Activated naive CD8-positive, alpha-beta T cell treated with anti-CD3 and anti-CD28 coated beads, Interleukin-2, amount 10 ng/mL, durations not matched to agents 7 days and 5 days (primary cell): ENCODE measurements around the gene TM4SF20. TPM values are rescaled to one million over a fixed set of nuclear protein-coding genes. Genes with fewer than 3 reads are reported as not detected.
"Not testable (repeated sequence)": the region's sequence is repeated elsewhere in the genome, so short reads cannot be mapped to it uniquely, and the experiment has no call there.

Source experiments
- ATAC-seq: fragments of 150-1000 bp; cut with Tn5 transposase; one replicate; pipeline ENCODE4 v1.10.0; 2021; ENCODE audit warnings: low read depth, moderate library complexity
- POLR2A ChIA-PET: fragments of 350-600 bp; sonication (Branson Sonifier 250); formaldehyde crosslinking; loops from one replicate; lab custom pipeline; 2021; ENCODE audit warnings: antibody characterized with exemption; lab: Charles Lee
- DNase-seq: peaks from one replicate; pipeline ENCODE4 v3.0.0; 2021
- H3K27ac Mint-ChIP-seq: one replicate; pipeline ENCODE4 v1.8.0; 2022; ENCODE audit warnings: mild to moderate bottlenecking, mixed read lengths
- H3K27me3 Mint-ChIP-seq: one replicate; pipeline ENCODE4 v1.8.0; 2022; ENCODE audit warnings: mild to moderate bottlenecking, moderate library complexity, mixed read lengths
- H3K36me3 Mint-ChIP-seq: one replicate; pipeline ENCODE4 v1.8.0; 2021; ENCODE audit warnings: mild to moderate bottlenecking, mixed read lengths
- H3K4me1 Mint-ChIP-seq: one replicate; pipeline ENCODE4 v1.8.0; 2021; ENCODE audit warnings: mixed read lengths
- H3K4me3 Mint-ChIP-seq: one replicate; pipeline ENCODE4 v1.8.0; 2022; ENCODE audit warnings: mild to moderate bottlenecking, moderate library complexity, mixed read lengths
- H3K9me3 Mint-ChIP-seq: one replicate; pipeline ENCODE4 v1.8.0; 2021; ENCODE audit warnings: mixed read lengths
- total RNA-seq, 2 experiments: library from RNA; stranded (reverse); gene quantifications; one replicate each; pipeline ENCODE4 v1.2.3, GENCODE V29; 2021

TM4SF20 gene
- total RNA-seq, 2 experiments from 2014 or later = not detected

DNA sequence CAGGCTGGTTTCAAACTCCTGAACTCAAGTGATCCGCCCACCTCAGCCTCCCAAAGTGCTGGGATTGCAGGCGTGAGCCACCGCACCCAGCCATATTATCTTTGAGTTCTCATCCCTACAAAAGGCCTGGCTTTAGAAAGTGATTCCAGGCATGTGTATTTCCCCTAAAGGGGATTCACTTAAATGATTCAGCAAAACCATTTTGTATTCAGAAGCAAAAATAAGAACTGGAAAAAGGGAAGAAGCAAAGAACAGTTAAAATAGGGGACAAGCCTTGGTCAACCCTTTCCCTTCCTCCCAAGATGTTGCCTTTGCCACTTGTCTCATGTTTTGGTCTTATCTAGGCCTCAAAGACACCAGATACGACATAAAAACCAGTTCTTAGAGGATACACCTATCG is 10.5 kb downstream of the TM4SF20 start:
- POLR2A ChIA-PET = no interaction called here
- Mint-ChIP-seq H3K27me3 (peaks cover 4% of the 10 kb centered on the region), H3K9me3 (no peaks in the 10 kb centered on the region), H3K27ac (no peak overlapping the region), H3K4me1 (peaks cover 3% of the 10 kb centered on the region), H3K4me3 (no peak overlapping the region), H3K36me3 (no peaks in the 10 kb centered on the region)
- ATAC-seq (no peak), DNase-seq (no peak)

DNA sequence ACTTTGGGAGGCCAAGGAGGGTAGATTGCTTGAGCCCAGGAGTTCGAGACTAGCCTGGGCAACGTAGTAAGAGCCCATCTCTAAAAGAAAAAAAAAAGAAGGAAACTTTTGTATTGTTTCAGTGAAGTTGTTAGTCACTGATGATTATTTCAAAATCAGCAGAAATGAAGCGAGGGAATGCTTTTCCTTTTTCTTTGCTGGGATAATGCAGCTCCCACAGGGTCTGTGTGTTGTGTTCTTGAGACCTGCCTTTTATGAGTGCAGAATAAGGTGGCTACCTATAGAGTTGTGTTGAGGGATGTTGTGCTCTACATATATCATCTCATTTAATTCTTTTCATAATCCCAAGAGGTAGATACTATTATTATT is 11.7 kb downstream of the TM4SF20 start:
- DNase-seq (no peak), ATAC-seq (no peak)
- H3K27ac Mint-ChIP-seq = no peak overlapping the region
- H3K36me3 Mint-ChIP-seq = no peaks in the 10 kb centered on the region
- H3K9me3 Mint-ChIP-seq = no peaks in the 10 kb centered on the region
- no peaks in the 10 kb centered on the region for H3K4me1 Mint-ChIP-seq
- no peak overlapping the region for H3K4me3 Mint-ChIP-seq
- POLR2A ChIA-PET = no interaction called here
- H3K27me3 Mint-ChIP-seq = peaks cover 4% of the 10 kb centered on the region

DNA sequence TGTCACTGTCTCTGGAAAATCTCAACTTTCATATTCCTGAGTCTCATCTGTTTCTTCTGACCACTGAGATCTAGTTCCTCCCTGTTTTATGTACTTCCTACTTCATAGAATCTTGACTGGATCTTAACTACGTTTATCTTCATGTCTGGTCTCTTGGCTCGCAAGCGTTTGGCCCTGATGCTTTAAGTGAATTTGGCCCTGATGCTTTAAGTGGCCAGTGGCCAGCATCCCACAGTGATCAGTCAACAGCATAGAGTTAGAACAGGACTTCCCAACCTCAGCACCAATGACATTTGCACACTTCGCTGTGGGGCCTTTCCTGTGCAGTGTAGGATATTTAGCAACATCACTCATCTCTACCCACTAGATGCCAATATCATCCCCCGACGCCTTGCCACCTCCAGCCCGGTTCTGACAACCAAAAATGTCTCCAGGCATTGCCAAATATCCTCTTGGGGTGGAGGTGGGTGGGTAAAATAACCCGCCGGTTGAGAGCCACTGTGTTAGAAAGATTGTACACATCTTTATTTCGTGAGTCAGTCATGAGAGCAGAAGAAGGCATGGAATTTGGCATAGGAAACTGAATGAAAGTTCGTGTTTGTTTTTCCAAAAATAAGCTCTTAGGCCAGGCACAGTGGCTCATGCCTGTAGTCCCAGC is 12.2 kb downstream of the TM4SF20 start:
- no peak for DNase-seq
- no peak for ATAC-seq
- Mint-ChIP-seq H3K27ac (no peak overlapping the region), H3K27me3 (peaks cover 4% of the 10 kb centered on the region), H3K4me1 (no peaks in the 10 kb centered on the region), H3K9me3 (no peaks in the 10 kb centered on the region), H3K36me3 (no peaks in the 10 kb centered on the region), H3K4me3 (no peak overlapping the region)
- POLR2A ChIA-PET = no interaction called here

DNA sequence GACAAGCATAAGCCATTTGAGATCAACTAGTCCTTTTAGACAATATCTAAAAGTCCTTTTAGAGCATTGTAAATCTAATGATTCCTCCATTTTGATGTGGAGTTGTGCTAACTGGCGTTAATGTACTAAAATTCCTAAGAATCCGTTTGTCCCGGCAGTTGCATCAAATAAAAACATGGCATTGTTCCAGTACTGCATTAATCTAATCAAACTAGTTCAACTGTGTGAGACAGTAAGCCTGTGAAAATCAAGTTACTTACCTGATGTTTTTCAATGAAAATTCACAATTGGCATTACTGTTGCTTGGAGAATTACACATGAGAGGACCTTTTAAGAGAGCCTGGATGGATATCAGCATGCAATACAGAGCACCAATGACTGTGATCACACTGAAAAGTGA is 13.3 kb downstream of the TM4SF20 start:
- POLR2A ChIA-PET = no interaction called here
- Mint-ChIP-seq H3K27me3 (peaks cover 4% of the 10 kb centered on the region), H3K36me3 (peaks cover 5% of the 10 kb centered on the region), H3K4me1 (no peaks in the 10 kb centered on the region), H3K27ac (no peak overlapping the region), H3K4me3 (no peak overlapping the region), H3K9me3 (no peaks in the 10 kb centered on the region)
- ATAC-seq (no peak), DNase-seq (no peak)

DNA sequence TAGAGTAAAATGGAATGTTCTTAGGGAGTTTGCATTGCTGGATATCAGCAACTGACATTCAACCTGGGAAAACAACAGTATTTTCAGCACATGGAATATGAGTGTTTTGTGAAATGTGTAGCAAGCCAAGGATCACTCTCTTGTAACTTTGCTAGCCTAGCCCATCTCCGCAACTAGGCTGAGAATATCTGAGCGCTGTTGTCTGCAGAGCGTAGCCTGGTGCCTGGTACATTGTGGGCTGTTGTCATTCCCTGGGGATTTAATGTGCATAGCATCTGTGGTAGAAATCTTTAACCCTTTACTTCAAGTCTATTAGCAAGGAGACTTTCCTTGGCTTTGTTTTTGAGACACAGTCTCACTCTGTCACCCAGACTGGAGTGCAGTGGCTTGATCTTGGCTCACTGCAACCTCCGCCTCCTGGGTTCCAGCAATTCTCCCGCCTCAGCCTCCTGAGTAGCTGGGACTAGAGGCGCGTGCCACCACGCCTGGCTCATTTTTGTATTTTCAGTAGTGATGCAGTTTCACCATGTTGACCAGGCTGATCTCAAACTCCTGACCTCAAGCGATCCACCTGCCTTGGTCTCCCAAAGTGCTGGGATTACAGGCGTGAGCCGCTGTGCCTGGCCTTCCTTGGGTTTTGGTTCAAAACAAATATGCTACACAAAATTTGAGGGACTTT is 14.4 kb downstream of the TM4SF20 start:
- H3K27me3 Mint-ChIP-seq, H3K4me1 Mint-ChIP-seq, H3K4me3 Mint-ChIP-seq, DNase-seq, ATAC-seq, H3K27ac Mint-ChIP-seq, POLR2A ChIA-PET, H3K9me3 Mint-ChIP-seq: not testable (repeated sequence)
- H3K36me3 Mint-ChIP-seq = peaks cover 10% of the 10 kb centered on the region

DNA sequence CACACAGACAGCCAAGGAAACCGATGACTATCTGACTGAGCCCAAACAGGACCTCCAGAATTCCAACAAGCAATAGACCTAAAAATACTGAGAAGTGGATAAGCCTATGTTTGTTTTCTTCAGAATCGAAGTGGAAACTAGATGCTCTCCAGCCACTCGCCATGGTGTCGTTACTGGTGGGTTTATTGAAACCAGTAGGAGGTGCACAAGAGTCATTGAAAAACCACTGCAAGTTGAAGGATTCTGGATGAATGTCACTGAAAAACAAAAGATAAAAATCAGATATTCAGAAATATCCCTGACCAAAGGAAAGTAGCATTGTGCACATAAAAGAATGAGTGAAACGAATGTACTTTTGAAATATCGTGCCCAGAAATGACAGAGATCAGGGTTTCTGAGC is 15.3 kb downstream of the TM4SF20 start:
- no peak for DNase-seq
- Mint-ChIP-seq H3K4me1 (no peaks in the 10 kb centered on the region), H3K4me3 (no peak overlapping the region), H3K9me3 (no peaks in the 10 kb centered on the region), H3K36me3 (peaks cover 14% of the 10 kb centered on the region), H3K27ac (no peak overlapping the region), H3K27me3 (no peaks in the 10 kb centered on the region)
- POLR2A ChIA-PET = no interaction called here
- no peak for ATAC-seq

DNA sequence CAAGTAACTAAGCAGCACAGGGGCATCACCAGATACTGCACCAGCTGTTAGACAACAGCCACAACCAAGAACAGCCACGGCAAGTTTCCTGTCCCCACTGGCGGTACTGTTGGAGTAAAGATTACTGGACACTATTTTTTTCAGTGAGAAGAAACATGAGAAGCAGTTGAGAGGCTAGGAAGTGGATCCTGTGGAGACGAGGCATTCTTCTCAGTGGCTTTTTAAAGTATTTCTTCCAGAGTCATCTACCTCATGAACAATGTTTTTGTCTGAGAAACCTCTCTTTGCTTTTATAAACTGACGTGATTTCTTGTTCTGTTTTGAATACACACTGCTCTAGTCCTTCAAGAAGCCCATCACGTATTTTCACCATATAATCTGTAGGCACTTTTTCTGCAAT is 18.8 kb downstream of the TM4SF20 start:
- Mint-ChIP-seq H3K4me3 (no peak overlapping the region), H3K36me3 (peaks cover 18% of the 10 kb centered on the region), H3K27ac (no peak overlapping the region), H3K9me3 (no peaks in the 10 kb centered on the region), H3K27me3 (no peaks in the 10 kb centered on the region), H3K4me1 (no peaks in the 10 kb centered on the region)
- POLR2A ChIA-PET = no interaction called here
- no peak for ATAC-seq
- no peak for DNase-seq

DNA sequence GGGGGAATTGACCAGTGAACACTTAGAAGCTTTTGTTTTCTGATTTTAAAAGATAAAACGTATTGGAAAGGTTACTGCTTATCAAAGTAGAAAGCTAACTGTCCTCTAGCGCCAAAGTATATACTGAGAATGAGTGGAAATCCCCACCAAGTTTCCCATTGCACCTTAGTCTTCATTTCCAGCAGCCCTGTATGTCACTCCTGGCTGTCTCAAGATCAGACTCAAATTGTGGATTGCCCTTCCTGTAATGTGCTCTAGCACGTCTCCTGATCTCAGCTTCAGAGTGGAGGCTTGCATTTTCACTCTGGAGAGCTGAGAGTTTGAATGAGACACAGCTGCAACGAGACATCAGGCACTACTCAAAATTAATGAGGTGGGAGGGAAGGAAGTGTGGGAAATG is 27.5 kb downstream of the TM4SF20 start:
- Mint-ChIP-seq H3K9me3 (no peaks in the 10 kb centered on the region), H3K4me1 (no peaks in the 10 kb centered on the region), H3K36me3 (peaks cover 12% of the 10 kb centered on the region), H3K27me3 (no peaks in the 10 kb centered on the region), H3K4me3 (no peak overlapping the region), H3K27ac (no peak overlapping the region)
- ATAC-seq (no peak), DNase-seq (no peak)
- POLR2A ChIA-PET = no interaction called here

DNA sequence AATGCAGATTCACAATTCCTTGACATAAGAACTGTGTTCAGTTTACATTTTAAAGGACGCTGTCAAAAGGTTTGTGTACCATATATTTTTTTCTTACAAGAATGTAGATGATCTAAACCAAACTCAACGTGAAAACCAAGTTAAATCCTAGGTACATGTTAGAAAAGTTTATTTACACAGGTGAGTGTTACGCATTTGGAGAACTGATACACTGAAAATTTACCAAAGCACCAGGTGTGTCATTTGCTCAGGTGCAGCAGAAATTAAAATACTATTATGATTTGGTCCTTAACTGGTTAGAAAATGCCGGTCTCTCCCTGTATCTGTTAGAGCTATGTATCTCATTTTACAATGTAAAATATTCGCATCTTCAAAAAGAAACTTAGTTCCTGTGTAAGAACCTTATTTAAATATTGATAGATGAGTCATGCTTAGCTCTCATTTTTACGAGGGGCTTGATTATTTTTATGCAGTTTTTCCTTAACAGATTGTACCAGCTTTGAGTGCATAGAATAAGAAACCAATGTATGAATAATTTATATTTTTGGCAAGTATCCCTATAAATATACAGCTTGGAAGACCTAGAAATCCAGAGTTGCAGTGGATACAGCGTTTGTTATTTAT is 29.0 kb downstream of the TM4SF20 start:
- no peak for DNase-seq
- POLR2A ChIA-PET = no interaction called here
- Mint-ChIP-seq H3K27ac (no peak overlapping the region), H3K4me1 (no peaks in the 10 kb centered on the region), H3K4me3 (no peak overlapping the region), H3K36me3 (peaks cover 15% of the 10 kb centered on the region), H3K27me3 (no peaks in the 10 kb centered on the region), H3K9me3 (no peaks in the 10 kb centered on the region)
- ATAC-seq = no peak

DNA sequence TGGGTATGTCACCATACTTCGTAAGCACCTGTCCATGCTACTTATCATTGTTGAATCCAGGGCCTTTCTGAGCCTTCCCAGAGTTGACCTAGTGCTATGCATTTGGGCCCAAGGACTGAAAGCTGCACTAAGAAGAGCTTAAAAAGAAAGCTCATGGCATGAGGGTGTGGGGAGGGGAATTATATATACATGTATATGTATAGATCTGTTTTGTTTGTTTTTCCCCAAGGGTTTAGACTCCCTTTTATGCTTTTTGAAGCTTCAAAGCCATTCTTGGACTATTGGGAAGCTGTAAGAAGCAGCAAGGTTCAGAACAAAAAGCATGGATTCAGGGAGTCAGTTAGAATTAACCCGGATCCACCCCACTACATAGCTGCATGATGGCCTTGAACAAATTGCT is 30.8 kb downstream of the TM4SF20 start:
- POLR2A ChIA-PET = no interaction called here
- no peak overlapping the region for H3K27ac Mint-ChIP-seq
- H3K4me3 Mint-ChIP-seq = no peak overlapping the region
- no peak for DNase-seq
- no peaks in the 10 kb centered on the region for H3K9me3 Mint-ChIP-seq
- no peak for ATAC-seq
- peaks cover 11% of the 10 kb centered on the region for H3K36me3 Mint-ChIP-seq
- no peaks in the 10 kb centered on the region for H3K27me3 Mint-ChIP-seq
- H3K4me1 Mint-ChIP-seq = no peaks in the 10 kb centered on the region

DNA sequence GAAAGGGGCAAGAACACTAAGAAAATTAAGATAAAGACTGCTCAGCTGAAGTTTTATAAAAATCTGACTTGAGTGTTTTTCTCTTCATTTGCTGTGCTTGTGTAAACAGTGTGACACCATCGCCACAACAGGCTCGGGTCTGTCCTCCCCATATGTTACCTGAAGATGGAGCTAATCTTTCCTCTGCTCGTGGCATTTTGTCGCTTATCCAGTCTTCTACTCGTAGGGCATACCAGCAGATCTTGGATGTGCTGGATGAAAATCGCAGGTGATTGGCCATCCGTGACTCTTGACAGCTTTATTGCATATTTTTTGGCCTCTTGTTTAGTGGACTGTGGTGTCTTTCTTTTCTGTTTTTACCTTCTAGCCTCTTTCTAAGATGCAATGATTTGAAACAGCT is 32.0 kb downstream of the TM4SF20 start:
- no peaks in the 10 kb centered on the region for H3K27me3 Mint-ChIP-seq
- H3K4me1 Mint-ChIP-seq = no peaks in the 10 kb centered on the region
- H3K36me3 Mint-ChIP-seq = peaks cover 9% of the 10 kb centered on the region
- ATAC-seq = no peak
- no peak overlapping the region for H3K27ac Mint-ChIP-seq
- no peak for DNase-seq
- no peaks in the 10 kb centered on the region for H3K9me3 Mint-ChIP-seq
- POLR2A ChIA-PET = no interaction called here
- no peak overlapping the region for H3K4me3 Mint-ChIP-seq

DNA sequence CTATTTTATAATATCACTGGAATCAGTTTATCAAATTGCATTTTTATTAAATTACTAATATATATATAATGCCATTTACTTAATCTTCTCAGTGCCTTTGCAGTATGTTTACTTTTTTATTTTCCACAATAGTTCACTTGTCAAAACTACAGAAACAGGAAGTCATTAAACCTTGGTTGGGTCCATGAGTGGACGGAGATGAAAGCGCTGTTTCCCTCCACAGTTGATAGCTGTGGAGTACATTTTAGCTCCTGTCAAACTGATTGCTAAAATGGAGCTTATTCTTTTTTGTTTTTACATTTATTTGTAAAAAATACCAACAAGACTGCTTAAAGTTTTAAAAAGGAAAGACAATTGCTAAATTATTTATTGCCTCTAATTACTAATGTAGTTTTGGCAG is 34.9 kb downstream of the TM4SF20 start:
- Mint-ChIP-seq H3K27ac (no peak overlapping the region), H3K4me3 (no peak overlapping the region), H3K27me3 (no peaks in the 10 kb centered on the region), H3K36me3 (peaks cover 14% of the 10 kb centered on the region), H3K4me1 (peaks cover 2% of the 10 kb centered on the region), H3K9me3 (no peaks in the 10 kb centered on the region)
- POLR2A ChIA-PET = no interaction called here
- DNase-seq (no peak), ATAC-seq (no peak)

DNA sequence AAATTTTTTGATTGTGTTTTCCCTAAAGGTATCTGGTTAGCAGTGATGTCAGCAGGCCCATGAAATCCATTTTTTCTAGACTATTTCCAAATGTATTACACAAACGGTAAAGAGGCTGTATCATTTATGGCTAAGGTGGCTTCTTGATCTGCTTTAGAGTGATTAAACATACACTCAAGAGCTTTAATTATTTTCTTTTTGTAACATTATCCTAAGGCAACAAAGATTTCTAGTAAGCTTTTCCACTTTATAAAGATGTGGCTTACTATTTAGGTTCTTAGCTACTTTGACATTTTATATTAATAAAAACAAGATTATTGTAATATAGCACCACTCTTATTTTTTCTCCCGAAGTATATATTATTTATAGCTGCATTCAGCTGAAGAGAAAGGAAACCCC is 37.6 kb downstream of the TM4SF20 start:
- peaks cover 2% of the 10 kb centered on the region for H3K4me1 Mint-ChIP-seq
- no peak overlapping the region for H3K4me3 Mint-ChIP-seq
- no peak overlapping the region for H3K27ac Mint-ChIP-seq
- no peaks in the 10 kb centered on the region for H3K9me3 Mint-ChIP-seq
- no peaks in the 10 kb centered on the region for H3K27me3 Mint-ChIP-seq
- POLR2A ChIA-PET = no interaction called here
- H3K36me3 Mint-ChIP-seq = peaks cover 11% of the 10 kb centered on the region
- DNase-seq = no peak
- no peak for ATAC-seq

DNA sequence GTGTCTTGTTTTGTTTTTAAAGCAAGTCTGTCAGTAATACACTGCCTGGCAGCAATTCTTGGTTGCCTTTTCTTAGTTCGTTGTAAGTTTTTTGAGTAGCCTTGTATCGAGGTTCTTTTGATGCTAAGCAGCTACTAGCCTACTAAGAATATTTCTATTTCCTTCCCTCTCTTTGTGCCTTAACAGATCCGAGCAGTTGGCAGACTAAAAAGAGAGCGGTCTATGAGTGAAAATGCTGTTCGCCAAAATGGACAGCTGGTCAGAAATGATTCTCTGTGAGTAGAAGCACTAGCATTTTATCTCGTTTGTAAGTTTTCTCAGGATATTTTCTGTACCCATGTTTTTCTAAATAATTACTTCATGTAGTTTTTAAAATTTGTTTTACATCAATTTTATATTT is 39.0 kb downstream of the TM4SF20 start:
- Mint-ChIP-seq H3K4me3 (no peak overlapping the region), H3K27me3 (no peaks in the 10 kb centered on the region), H3K9me3 (no peaks in the 10 kb centered on the region), H3K27ac (no peak overlapping the region), H3K4me1 (peaks cover 6% of the 10 kb centered on the region), H3K36me3 (peaks cover 19% of the 10 kb centered on the region)
- POLR2A ChIA-PET = no interaction called here
- DNase-seq = no peak
- ATAC-seq = no peak
